ENCODE data around the gene CIAO3. TPM values are rescaled to one million over a fixed set of nuclear protein-coding genes. Genes with fewer than 3 reads are reported as not detected.

CIAO3 gene
- polyA plus RNA-seq, 3 donors: 8.6 to 41.1 (median 11.8) TPM

- H3K4me1 Mint-ChIP-seq: peaks cover 18% of the 10 kb centered on the region
- DNase-seq: no peak
- H3K9me3 Mint-ChIP-seq: peaks cover 6 to 32% (median 8%) of the 10 kb centered on the region in 7 donors
- no peaks in the 10 kb centered on the region for H3K79me2 ChIP-seq (ENCODE audit: insufficient read depth, low read length)
- peak overlapping the region; percentile 51 to 84 for H3K4me3 Mint-ChIP-seq
- no peak overlapping the region for H3K4me3 ChIP-seq (replicated peaks in 1 of 3; ENCODE audit: low read depth in 2 of 3, low read length in 3 of 3)
- no peak overlapping the region for H3K27ac ChIP-seq (ENCODE audit: low read depth in 1 of 2, low read length in 2 of 2)
- peaks cover 20 to 59% of the 10 kb centered on the region in 2 donors for H3K27me3 ChIP-seq (ENCODE audit: control insufficient read depth in 2 of 2, insufficient read depth in 2 of 2, low read length in 2 of 2)
- peaks cover 57 to 83% (median 74%) of the 10 kb centered on the region in 3 donors for H3K27me3 Mint-ChIP-seq (ENCODE audit: low read depth in 3 of 3)
- H3K4me1 ChIP-seq (ENCODE audit: control insufficient read depth in 1 of 2, insufficient read depth in 2 of 2, low read length in 2 of 2): peaks cover 26 to 36% of the 10 kb centered on the region in 2 donors
- no peak overlapping the region for H3K27ac Mint-ChIP-seq
- no peak for TF ChIP-seq CTCF (IDR thresholded peaks at IDR 0.05)
- WGBS (ENCODE audit: insufficient coverage): 2% methylated on average over 47 of the region's 64 CpGs
- peak overlapping the region; percentile 76 for H3K4me2 ChIP-seq (replicated peaks; ENCODE audit: extremely low read depth, low read length, poor library complexity, severe bottlenecking)
- no peak overlapping the region for H3K9ac ChIP-seq (ENCODE audit: insufficient read depth, low read length, poor library complexity, severe bottlenecking)
- no peak overlapping the region for H2AFZ ChIP-seq (ENCODE audit: insufficient read depth, low read depth, low read length, poor library complexity, severe bottlenecking)
- peaks cover 0 to 4% of the 10 kb centered on the region in 2 donors for H3K9me3 ChIP-seq (replicated peaks in 1 of 2; ENCODE audit: control insufficient read depth in 1 of 2, insufficient read depth in 1 of 2, low read length in 2 of 2)
- no peaks in the 10 kb centered on the region for H3K36me3 ChIP-seq (replicated peaks in 1 of 2; ENCODE audit: control insufficient read depth in 1 of 2, insufficient read depth in 2 of 2, low read length in 2 of 2)
- H4K20me1 ChIP-seq (ENCODE audit: insufficient read depth, low read length): no peaks in the 10 kb centered on the region
- peaks cover 4 to 5% of the 10 kb centered on the region in 2 donors for H3K36me3 Mint-ChIP-seq
- intact Hi-C loops (cut with micrococcal nuclease): no loop called here
Measured at GRCh38 chr16:694187-694862, 46.5 kb downstream of the CIAO3 start.

- intact Hi-C loops (cut with micrococcal nuclease): no loop called here
- Histone ChIP-seq H2AFZ (ENCODE audit: insufficient read depth, low read depth, low read length, poor library complexity, severe bottlenecking) (no peak overlapping the region), H3K4me3 (replicated peaks in 1 of 3; ENCODE audit: low read depth in 2 of 3, low read length in 3 of 3) (no peak overlapping the region), H3K27me3 (ENCODE audit: control insufficient read depth in 2 of 2, insufficient read depth in 2 of 2, low read length in 2 of 2) (peaks cover 20 to 54% of the 10 kb centered on the region in 2 donors), H4K20me1 (ENCODE audit: insufficient read depth, low read length) (peaks cover 3% of the 10 kb centered on the region), H3K4me1 (ENCODE audit: control insufficient read depth in 1 of 2, insufficient read depth in 2 of 2, low read length in 2 of 2) (peaks cover 31 to 42% of the 10 kb centered on the region in 2 donors), H3K4me2 (replicated peaks; ENCODE audit: extremely low read depth, low read length, poor library complexity, severe bottlenecking) (peak overlapping the region; percentile 76), H3K9me3 (replicated peaks in 1 of 2; ENCODE audit: control insufficient read depth in 1 of 2, insufficient read depth in 1 of 2, low read length in 2 of 2) (peaks cover 0 to 4% of the 10 kb centered on the region in 2 donors), H3K36me3 (replicated peaks in 1 of 2; ENCODE audit: control insufficient read depth in 1 of 2, insufficient read depth in 2 of 2, low read length in 2 of 2) (no peaks in the 10 kb centered on the region), H3K9ac (ENCODE audit: insufficient read depth, low read length, poor library complexity, severe bottlenecking) (no peak overlapping the region), H3K79me2 (ENCODE audit: insufficient read depth, low read length) (no peaks in the 10 kb centered on the region), H3K27ac (ENCODE audit: low read depth in 1 of 2, low read length in 2 of 2) (no peak overlapping the region)
- peaks cover 6 to 32% (median 8%) of the 10 kb centered on the region in 7 donors for H3K9me3 Mint-ChIP-seq
- WGBS (ENCODE audit: insufficient coverage): 4% methylated on average over 31 of the region's 37 CpGs
- peaks cover 22% of the 10 kb centered on the region for H3K4me1 Mint-ChIP-seq
- DNase-seq: no peak
- peaks cover 4 to 5% of the 10 kb centered on the region in 2 donors for H3K36me3 Mint-ChIP-seq
- peak overlapping the region in 1 of 2 donors; percentile 75 for H3K4me3 Mint-ChIP-seq
- H3K27ac Mint-ChIP-seq: no peak overlapping the region
- TF ChIP-seq CTCF (IDR thresholded peaks at IDR 0.05): no peak
- peaks cover 57 to 77% (median 69%) of the 10 kb centered on the region in 3 donors for H3K27me3 Mint-ChIP-seq (ENCODE audit: low read depth in 3 of 3)
Measured at GRCh38 chr16:693766-694165, 47.0 kb downstream of the CIAO3 start.

Measured in CD14-positive monocyte (primary cell).